ENCODE measurements around the gene NAA50. TPM values are rescaled to one million over a fixed set of nuclear protein-coding genes. Genes with fewer than 3 reads are reported as not detected.

The NAA50 gene
- total and polyA plus RNA-seq, 2 donors (not counting 3 experiments of a cell fraction or from before 2014, with no cell fraction given) = 53.1 to 160 TPM

GRCh38 chr3:113794526-113794925, 48.5 kb upstream of the NAA50 start:
- Histone ChIP-seq H4K20me1 (replicated peaks; ENCODE audit: control insufficient read depth, extremely low read depth, insufficient read depth, low read length) (no peaks in the 10 kb centered on the region), H3K27ac (ENCODE audit: insufficient read depth, low read depth, low read length) (no peak overlapping the region), H3K4me1 (ENCODE audit: control insufficient read depth, extremely low read depth, insufficient read depth, low read length) (peaks cover 21% of the 10 kb centered on the region), H2AFZ (ENCODE audit: low read depth, low read length) (no peak overlapping the region), H3K36me3 (ENCODE audit: control insufficient read depth in 2 of 2, extremely low read depth in 1 of 2, insufficient read depth in 2 of 2, low read length in 2 of 2) (peaks cover 5 to 7% of the 10 kb centered on the region in 2 experiments), H3K27me3 (ENCODE audit: control insufficient read depth in 2 of 2, insufficient read depth in 2 of 2, low read length in 2 of 2) (no peaks in the 10 kb centered on the region), H3K79me2 (ENCODE audit: control insufficient read depth, insufficient read depth, low read length) (no peaks in the 10 kb centered on the region), H3K9me1 (replicated peaks; ENCODE audit: control insufficient read depth, extremely low read depth, insufficient read depth, low read length) (no peaks in the 10 kb centered on the region), H3K9ac (replicated peaks; ENCODE audit: extremely low read depth, insufficient read depth, low read length) (no peak overlapping the region), H3K4me3 (replicated peaks in 1 of 3; ENCODE audit: insufficient read depth in 1 of 3, low read depth in 1 of 3, low read length in 3 of 3) (no peak overlapping the region), H3K9me3 (replicated peaks; ENCODE audit: control insufficient read depth, insufficient read depth, low read length) (no peaks in the 10 kb centered on the region), H3K4me2 (ENCODE audit: insufficient read depth, low read length) (no peak overlapping the region)
- dilution Hi-C loops (cut with MboI; ENCODE audit: extremely low pct_ligation_motif_present, low sequenced_read_pairs) = no loop called here
- TF ChIP-seq POLR2A (IDR thresholded peaks at IDR 0.05; ENCODE audit: low read depth, low read length) (no peak), GATA2 (IDR thresholded peaks at IDR 0.05; ENCODE audit: insufficient read depth, insufficient read length, low read depth, low read length) (no peak), JUN (IDR thresholded peaks at IDR 0.05; ENCODE audit: borderline replicate concordance, insufficient read depth, insufficient read length, low read depth) (no peak), EZH2 (IDR thresholded peaks at IDR 0.05; ENCODE audit: borderline replicate concordance, low read depth, low read length, severe bottlenecking) (no peak), POLR2AphosphoS5 (IDR thresholded peaks at IDR 0.05; ENCODE audit: insufficient read depth, low read depth, low read length) (no peak), MAX (IDR thresholded peaks at IDR 0.05; ENCODE audit: insufficient read depth, insufficient read length) (no peak), MYC (IDR thresholded peaks at IDR 0.05; ENCODE audit: low read depth, low read length) (no peak), CTCF (IDR thresholded peaks at IDR 0.05; ENCODE audit: extremely low read depth in 1 of 2, insufficient read depth in 1 of 2, low read depth in 1 of 2, low read length in 2 of 2) (no peak), FOS (IDR thresholded peaks at IDR 0.05; ENCODE audit: borderline replicate concordance, insufficient read depth, low read length) (no peak)
- FAIRE-seq = no peak
- intact Hi-C loops (cut with micrococcal nuclease) = no loop called here
- CTCF ChIA-PET = interaction anchor here (1.2 to 1.6 kb wide), 2 partner anchors 44 to 50 kb away, joined by 4 to 7 read pairs; partner anchors contain the start of gene GRAMD1C
- no TSS peak for BruUV-seq (replicated peaks)
- DNase-seq (ENCODE audit: low read depth, low spot score) = no peak
- POLR2A ChIA-PET = no interaction called here
